HG03175 (cell line): ENCODE measurements around the gene NFIA.

Source experiments
- ATAC-seq: cut with Tn5 transposase; IDR thresholded peaks from one replicate; pipeline ENCODE4 v1.9.1; 2021; ENCODE audit warnings: mild to moderate bottlenecking, moderate library complexity; ENCODE audit not compliant: unreplicated experiment

NFIA gene

GRCh38 chr1:61287014-61287413, 204.7 kb downstream of the NFIA start:
- ATAC-seq = no peak

- ATAC-seq = no peak
These were observed 205.4 kb downstream of the NFIA start for GRCh38 chr1:61287734-61288133.

- ATAC-seq = no peak
These were observed 207.1 kb downstream of the NFIA start for GRCh38 chr1:61289232-61290098.

- ATAC-seq = no peak
These were observed 208.2 kb downstream of the NFIA start for GRCh38 chr1:61290525-61290924.

DNA sequence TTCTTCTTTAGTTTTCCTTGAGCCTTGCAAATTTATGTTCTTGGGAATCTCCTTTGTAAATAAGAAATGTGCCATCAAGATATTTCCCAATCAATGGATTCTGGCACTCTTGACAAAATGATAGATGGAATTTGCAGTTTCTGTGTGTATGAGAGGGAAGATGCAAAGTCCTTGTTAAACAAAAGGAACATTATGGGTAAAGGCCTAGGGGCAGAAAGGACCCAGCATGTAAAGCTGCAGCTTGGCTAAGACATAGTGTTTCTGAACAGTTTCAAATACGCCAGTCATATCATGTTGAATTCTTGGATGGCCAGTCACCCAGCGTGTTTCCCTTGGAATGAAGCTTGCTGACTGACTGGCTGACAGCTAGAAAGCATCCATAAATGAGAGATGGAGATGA, 210.8 kb downstream of the NFIA start:
- ATAC-seq = no peak

DNA sequence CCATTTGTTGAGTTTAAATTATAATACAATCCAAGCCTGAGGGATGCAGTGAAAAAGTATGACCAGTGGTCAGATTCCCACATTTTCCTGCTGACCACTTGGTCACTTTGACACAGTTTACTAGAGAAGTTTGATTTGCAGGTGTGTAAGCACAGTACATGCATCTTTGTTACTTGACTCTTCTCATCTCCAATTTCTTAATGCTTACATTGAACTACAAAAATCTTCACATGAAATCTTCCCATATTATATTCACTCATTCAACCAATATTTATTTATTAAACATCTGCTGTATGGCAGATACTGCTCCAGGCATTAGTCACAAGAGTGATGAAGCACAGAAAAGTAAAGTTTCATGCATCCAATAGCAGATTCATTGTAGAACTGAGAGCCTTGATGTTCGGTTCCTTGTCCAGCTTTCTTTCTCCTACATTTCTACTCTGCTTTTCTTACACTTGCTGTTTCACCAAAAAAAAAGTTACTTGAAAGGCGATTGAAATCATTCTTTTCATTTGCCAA, 211.7 kb downstream of the NFIA start:
- ATAC-seq = no peak

- no peak for ATAC-seq
These were observed 212.6 kb downstream of the NFIA start for GRCh38 chr1:61294930-61295329.

GRCh38 chr1:61295818-61296537, 213.6 kb downstream of the NFIA start:
- no peak for ATAC-seq

- no peak for ATAC-seq
These were observed 215.5 kb downstream of the NFIA start for GRCh38 chr1:61297887-61298286.

- no peak for ATAC-seq
These were observed 217.1 kb downstream of the NFIA start for GRCh38 chr1:61299463-61299862.

DNA sequence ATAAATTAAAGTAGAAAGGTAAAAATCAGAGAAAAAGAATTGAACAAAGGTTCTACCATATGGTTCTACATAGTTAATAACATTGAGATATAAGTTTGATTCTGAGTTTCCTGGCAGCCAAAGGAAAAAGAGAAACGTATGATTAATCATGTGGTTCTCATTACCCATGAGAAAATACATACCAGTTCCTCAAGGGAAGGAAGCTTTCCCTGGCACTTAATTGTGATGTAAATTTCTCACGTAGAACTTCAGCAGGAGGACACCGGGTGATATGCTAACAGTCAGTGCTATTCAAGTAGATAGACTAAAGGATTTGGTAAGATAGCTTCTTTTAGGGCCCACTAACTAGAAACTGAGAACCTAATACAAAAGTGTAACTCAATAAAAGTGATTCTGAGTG, 218.5 kb downstream of the NFIA start:
- no peak for ATAC-seq

DNA sequence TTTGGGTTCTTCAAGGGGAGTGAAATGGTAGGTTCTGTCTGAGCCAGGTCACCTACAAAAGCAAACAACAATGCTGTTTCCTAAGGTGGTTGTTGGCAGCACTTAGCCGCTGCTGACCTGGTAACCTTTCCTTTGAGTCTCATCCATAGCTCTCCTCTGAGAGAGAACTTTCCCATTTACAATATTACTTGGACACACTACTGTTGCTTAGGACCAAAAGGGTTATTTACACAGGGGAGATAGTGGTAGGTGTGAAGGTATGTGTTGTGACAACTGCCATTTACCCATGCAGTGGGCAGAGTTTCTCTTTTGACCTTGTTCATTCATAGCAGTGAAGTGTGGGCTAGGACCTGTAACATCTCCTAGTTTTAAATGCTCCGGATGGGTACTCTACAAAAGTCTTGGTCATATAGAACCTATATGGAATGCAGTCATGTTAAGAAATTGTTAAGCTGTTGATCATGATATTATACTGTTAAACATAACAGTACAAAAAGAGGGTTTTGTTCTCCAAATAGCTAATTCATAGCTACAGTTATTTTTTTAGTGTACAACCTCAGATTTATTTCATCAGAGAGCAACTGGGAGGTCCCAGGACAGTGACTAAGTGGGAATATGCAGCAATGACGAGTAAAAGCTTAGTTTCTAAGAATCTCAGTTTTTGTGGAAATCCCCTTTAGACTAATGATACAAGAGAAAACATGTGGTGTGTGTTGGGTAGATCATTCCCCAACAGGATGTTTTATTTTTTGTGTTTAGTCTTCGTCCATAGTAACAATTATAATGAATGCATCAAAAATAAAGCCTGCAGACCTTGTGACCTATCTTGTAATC, 219.7 kb downstream of the NFIA start:
- ATAC-seq = no peak

DNA sequence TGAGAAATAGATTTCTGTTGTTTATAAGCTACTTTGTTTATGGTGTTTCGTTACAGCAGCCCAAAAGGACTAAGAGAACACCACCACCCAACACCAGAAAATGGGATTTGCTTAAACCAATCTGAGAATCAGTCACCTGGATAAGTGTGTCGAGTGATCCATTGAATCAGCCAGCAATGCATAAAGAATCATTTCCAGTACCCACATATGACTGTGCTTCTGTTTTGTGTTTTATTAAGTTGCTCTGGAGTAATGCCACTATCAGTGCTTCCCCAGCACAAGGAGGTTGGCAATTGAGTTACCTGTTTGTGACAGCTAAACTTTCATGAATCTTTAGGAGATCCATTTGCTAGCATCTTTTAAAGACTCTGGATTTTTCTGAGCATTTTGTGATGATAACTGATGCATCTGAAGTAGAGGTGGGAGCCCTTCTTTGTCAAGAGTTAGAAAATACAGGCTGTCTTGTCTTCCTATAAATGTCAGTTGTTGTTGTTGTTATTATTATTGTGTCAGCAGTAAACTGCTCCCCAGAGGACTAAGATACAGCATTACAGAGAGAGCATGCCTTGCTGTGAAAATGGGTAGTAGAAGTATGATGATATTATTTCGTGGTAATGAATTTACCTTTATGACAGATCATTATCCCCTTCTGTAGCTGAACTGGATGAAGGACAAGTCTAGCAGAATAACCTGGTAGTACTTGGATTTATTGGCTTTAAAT, 225.2 kb downstream of the NFIA start:
- ATAC-seq = no peak

DNA sequence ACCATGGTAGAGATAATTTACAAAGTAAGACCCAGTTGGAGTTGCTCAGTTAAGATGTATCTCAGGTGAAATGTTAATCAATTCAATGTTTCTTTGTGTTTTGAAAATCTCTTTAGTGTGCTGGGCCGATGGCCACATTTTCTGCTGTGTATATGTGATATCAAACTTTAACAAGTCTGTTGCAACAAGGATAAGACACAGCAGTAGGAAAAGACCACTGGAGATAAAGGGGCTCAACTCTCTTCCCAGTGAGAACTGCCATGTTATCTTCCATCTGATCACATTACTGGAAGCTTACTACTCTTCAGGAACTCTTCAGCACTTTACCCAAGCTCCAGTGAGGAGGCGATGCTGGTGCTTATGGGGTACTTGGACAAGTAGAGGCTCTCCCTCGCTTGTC, 227.7 kb downstream of the NFIA start:
- no peak for ATAC-seq

DNA sequence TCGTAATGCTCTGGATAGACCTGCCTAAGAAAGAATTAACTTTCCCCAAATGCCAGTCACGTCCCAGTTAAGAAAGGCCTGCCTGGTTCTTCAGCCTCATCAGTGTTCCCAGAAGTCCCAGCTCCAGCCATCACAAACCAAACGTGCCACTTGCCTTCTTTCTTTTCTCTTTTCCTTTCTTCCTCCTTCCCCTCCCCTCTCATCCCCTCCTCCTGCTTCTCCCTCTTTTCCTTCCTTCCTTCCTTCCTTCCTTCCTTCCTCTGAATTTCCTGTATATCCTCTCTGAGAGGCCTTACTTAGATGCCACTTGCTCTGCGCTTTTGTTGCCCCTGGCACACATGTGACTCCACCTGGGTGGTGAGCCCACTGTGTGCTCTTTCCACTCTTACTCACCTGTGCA, 228.2 kb downstream of the NFIA start:
- no peak for ATAC-seq

DNA sequence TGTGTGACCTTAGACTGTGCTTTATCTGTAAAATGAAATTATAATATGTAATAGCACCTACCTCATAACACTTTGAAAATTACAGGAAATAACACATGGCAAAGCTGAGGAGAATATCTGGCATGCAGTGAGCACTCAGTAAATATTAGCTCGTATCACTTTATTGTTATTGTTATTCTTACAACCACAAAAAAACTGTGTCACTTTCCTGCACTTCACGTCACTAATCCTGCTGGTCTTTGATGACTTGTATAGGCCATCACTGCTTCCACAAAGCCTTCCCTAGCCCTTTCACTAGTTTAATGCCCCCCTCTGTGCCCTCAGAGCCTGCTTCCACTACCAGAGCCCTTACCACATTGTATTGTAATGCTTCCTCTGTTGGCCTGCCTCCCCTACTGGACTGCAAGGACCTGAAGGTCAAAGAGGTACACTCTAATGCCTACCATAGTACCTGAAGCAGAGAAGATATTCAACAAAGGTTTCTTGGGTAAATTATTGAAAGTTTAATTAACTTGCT, 231.6 kb downstream of the NFIA start:
- ATAC-seq = no peak

DNA sequence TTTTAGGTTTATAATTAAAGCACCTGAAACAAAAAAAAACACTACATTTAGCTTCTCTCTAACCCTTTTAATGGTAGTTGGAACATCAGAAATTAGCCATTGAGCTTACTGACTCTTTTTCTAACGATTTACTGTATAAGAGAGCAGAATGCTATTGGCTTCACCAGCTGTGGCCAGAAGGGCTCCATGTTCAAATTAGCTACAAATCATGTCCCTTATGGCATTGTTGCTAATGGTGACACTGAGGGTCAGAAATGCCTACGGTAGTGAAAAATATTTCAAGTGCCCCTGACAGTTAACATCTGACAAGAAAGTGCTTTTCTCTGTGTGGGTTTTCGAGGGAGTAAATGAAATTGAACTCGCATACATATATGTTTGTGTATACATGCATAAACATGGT, 232.7 kb downstream of the NFIA start:
- ATAC-seq = no peak

DNA sequence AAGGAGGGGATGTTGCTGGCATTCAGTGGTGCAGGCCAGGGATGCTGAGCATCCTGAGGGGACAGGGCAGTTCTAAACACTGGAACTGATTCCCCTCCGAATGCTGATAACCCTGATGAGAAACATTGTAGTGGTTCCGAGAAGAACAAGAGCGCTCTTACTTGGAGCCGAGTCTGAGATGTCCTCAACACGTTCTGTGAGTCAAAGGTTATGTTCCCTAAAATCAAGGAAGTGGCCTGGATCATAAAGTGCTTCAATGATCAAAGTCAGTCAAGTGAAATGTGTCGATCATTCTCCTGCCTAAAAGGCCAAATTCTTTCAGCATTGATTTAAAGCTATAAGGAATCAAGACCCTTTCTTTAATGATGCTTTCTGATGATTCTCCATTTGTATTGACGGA, 234.1 kb downstream of the NFIA start:
- no peak for ATAC-seq

- peak; percentile 99 for ATAC-seq
These were observed 236.2 kb downstream of the NFIA start for GRCh38 chr1:61318319-61319125.

DNA sequence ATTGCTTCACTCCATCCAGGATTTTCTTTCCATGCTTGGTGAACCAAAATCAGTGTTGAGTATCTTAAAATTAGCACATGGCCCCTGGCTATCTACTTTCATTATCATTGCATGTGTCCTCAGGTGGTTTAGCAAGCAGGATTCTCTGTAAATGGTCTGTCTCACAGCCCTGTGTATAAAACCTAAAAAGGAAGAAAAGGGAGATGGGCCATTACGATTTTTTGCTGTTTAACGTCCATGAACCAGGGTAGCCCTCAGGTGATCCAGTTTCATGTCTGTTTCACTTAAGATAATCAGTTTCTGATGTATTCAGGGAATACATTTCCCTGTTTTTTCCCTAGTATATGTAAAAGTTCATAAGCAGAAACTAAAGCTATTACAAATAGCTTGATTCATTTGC, 238.2 kb downstream of the NFIA start:
- ATAC-seq = no peak
